IPS-NIHi7 (cell line): ENCODE results near the gene PTK6.
"Not testable (repeated sequence)": the region's sequence is repeated elsewhere in the genome, so short reads cannot be mapped to it uniquely, and the experiment has no call there.

Experiments used
- DNase-seq: peaks from one replicate; pipeline ENCODE4 v3.0.0; 2012; ENCODE audit warnings: mixed read lengths; ENCODE audit errors: extremely low spot score

PTK6 gene

GRCh38 chr20:63529861-63530787, 7.1 kb downstream of the PTK6 start:
- DNase-seq, result no peak

GRCh38 chr20:63529180-63529860, 7.9 kb downstream of the PTK6 start:
- no peak for DNase-seq

GRCh38 chr20:63527184-63527583, 10.0 kb downstream of the PTK6 start:
- no peak for DNase-seq

- DNase-seq, result no peak
Observed at GRCh38 chr20:63525971-63526370, 11.2 kb downstream of the PTK6 start.

GRCh38 chr20:63525185-63525584, 12.0 kb downstream of the PTK6 start:
- no peak for DNase-seq

- no peak for DNase-seq
Observed at GRCh38 chr20:63522981-63523611, 14.1 kb downstream of the PTK6 start.

- DNase-seq, result no peak
Observed at GRCh38 chr20:63522091-63522868, 14.9 kb downstream of the PTK6 start.

GRCh38 chr20:63521602-63522001, 15.6 kb downstream of the PTK6 start:
- no peak for DNase-seq

GRCh38 chr20:63520934-63521601, 16.1 kb downstream of the PTK6 start:
- DNase-seq, result peak; percentile 76

GRCh38 chr20:63520504-63520933, 16.7 kb downstream of the PTK6 start, which contains the start of gene PPDPF:
PPDPF (plus strand) TSS chr20:63520765; CDS start chr20:63521309, 544 bp downstream.
- peak; percentile 96 for DNase-seq

- peak; percentile 78 for DNase-seq
Observed at GRCh38 chr20:63519668-63520503, 17.3 kb downstream of the PTK6 start.

GRCh38 chr20:63518946-63519667, 18.1 kb downstream of the PTK6 start:
- no peak for DNase-seq

- no peak for DNase-seq
Observed at GRCh38 chr20:63518351-63518861, 18.8 kb downstream of the PTK6 start.

GRCh38 chr20:63517376-63518309, 19.5 kb downstream of the PTK6 start:
- no peak for DNase-seq

- not testable (repeated sequence) for DNase-seq
Observed at GRCh38 chr20:63514520-63514919, 22.7 kb downstream of the PTK6 start.

- no peak for DNase-seq
Observed at GRCh38 chr20:63513207-63513606, 24.0 kb downstream of the PTK6 start.

- DNase-seq, result no peak
Observed at GRCh38 chr20:63509088-63509564, 28.1 kb downstream of the PTK6 start.
